PC-9 (cell line): Measurements from ENCODE around the gene SLC48A1. TPM values are rescaled to one million over a fixed set of nuclear protein-coding genes. Genes with fewer than 3 reads are reported as not detected.

ENCODE experiments used
- BruUV-seq: library from RNA; stranded (reverse); fragments of 400-500 nt; replicated peaks from 2 replicates; lab custom pipeline; 2021; lab: Mats Ljungman, UMichigan
- CTCF ChIA-PET: fragments of 300-600 bp; sonication (Branson Sonifier 250); formaldehyde crosslinking; loops from one replicate; lab custom pipeline; 2022; ENCODE audit warnings: antibody characterized with exemption; lab: Charles Lee
- POLR2A ChIA-PET: fragments of 300-600 bp; sonication (Branson Sonifier 250); formaldehyde crosslinking; loops from one replicate; lab custom pipeline; 2022; ENCODE audit warnings: antibody characterized with exemption; ENCODE audit not compliant: unreplicated experiment; lab: Charles Lee
- DNase-seq, 2 experiments: peaks; one replicate each; pipeline versions ENCODE4 v3.0.0 to v3.0.0-alpha.2; 2015 to 2022; ENCODE audit warnings: mixed read lengths in 1 of 2
- H2AFZ ChIP-seq: fragments of 200-600 bp; sonication (generic); 2 replicates; pipeline ENCODE4 v1.8.1; 2017; ENCODE audit warnings: antibody characterized with exemption
- H3F3A ChIP-seq: fragments of 200-600 bp; sonication (generic); 2 replicates; pipeline ENCODE4 v1.8.1; 2017; ENCODE audit warnings: antibody characterized with exemption, mild to moderate bottlenecking, low read depth; ENCODE audit not compliant: insufficient read depth
- H3K27ac ChIP-seq: fragments of 200-600 bp; sonication (generic); 2 replicates; pipeline ENCODE4 v1.6.1; 2016; ENCODE audit warnings: mixed run types
- H3K27me3 ChIP-seq: fragments of 200-600 bp; sonication (generic); 2 replicates; pipeline ENCODE4 v1.6.1; 2016; ENCODE audit warnings: low read depth, mixed run types; ENCODE audit not compliant: insufficient read depth
- H3K36me3 ChIP-seq: fragments of 200-600 bp; sonication (generic); 2 replicates; pipeline ENCODE4 v1.6.1; 2016; ENCODE audit warnings: low read depth, mixed run types
- H3K4me1 ChIP-seq: fragments of 200-600 bp; sonication (generic); replicated peaks from 2 replicates; pipeline ENCODE4 v1.6.1; 2016; ENCODE audit warnings: mixed run types; ENCODE audit not compliant: insufficient read depth
- H3K4me2 ChIP-seq: fragments of 200-600 bp; sonication (generic); 2 replicates; pipeline ENCODE4 v1.6.1; 2017; ENCODE audit warnings: mixed run types
- H3K4me3 ChIP-seq: fragments of 200-600 bp; sonication (generic); 2 replicates; pipeline ENCODE4 v1.6.1; 2016; ENCODE audit warnings: mixed run types
- H3K79me2 ChIP-seq: fragments of 200-600 bp; sonication (generic); 2 replicates; pipeline ENCODE4 v1.6.1; 2017; ENCODE audit warnings: low read depth, mixed run types
- H3K9me2 ChIP-seq: fragments of 200-600 bp; sonication (generic); 2 replicates; pipeline ENCODE4 v1.8.1; 2017; ENCODE audit warnings: mild to moderate bottlenecking; ENCODE audit not compliant: insufficient read depth
- H3K9me3 ChIP-seq: fragments of 200-600 bp; sonication (generic); 2 replicates; pipeline ENCODE4 v1.8.1; 2016; ENCODE audit warnings: low read depth; ENCODE audit not compliant: insufficient read depth
- H4K20me1 ChIP-seq: fragments of 200-600 bp; sonication (generic); 2 replicates; pipeline ENCODE4 v1.8.1; 2017; ENCODE audit not compliant: insufficient read depth
- CTCF ChIP-seq: fragments of 200-600 bp; sonication (generic); conservative IDR thresholded peaks from 2 replicates; pipeline ENCODE4 v1.6.1; 2017; ENCODE audit warnings: mixed run types, antibody characterized with exemption, mild to moderate bottlenecking, moderate library complexity
- EZH2 ChIP-seq: fragments of 200-600 bp; sonication (generic); IDR thresholded peaks from 2 replicates; pipeline ENCODE4 v1.8.0; 2017; ENCODE audit warnings: antibody characterized with exemption, low read depth
- intact Hi-C: fragments of 100-400 bp; cut with micrococcal nuclease; formaldehyde crosslinking; loops from one replicate; pipeline ENCODE4 v1.10.0; 2022; ENCODE audit not compliant: unreplicated experiment
- total RNA-seq: library from RNA; stranded (reverse); gene quantifications from 2 replicates; pipeline ENCODE4 v1.2.3, GENCODE V29; 2021

SLC48A1 gene
- total RNA-seq, 1 experiment from 2014 or later, result 108 TPM

- H3K4me3 ChIP-seq, result no peak overlapping the region
- no peak for TF ChIP-seq CTCF
- no peak for TF ChIP-seq EZH2
- no TSS peak for BruUV-seq
- H3K4me2 ChIP-seq, result no peak overlapping the region
- H4K20me1 ChIP-seq, result no peaks in the 10 kb centered on the region
- H3K9me2 ChIP-seq, result no peaks in the 10 kb centered on the region
- H3K9me3 ChIP-seq, result no peaks in the 10 kb centered on the region
- peaks cover 10% of the 10 kb centered on the region for H3K4me1 ChIP-seq
- no peak overlapping the region for H3K27ac ChIP-seq
- ChIA-PET CTCF (no interaction called here), POLR2A (no interaction called here)
- no peak overlapping the region for H2AFZ ChIP-seq
- H3F3A ChIP-seq, result peaks cover 18% of the 10 kb centered on the region; the same call in 1 of the 2 replicates
- DNase-seq, result peak in 1 of 2 experiments; percentile 21
- peaks cover 4% of the 10 kb centered on the region; the same call in 1 of the 2 replicates for H3K36me3 ChIP-seq
- no peaks in the 10 kb centered on the region for H3K79me2 ChIP-seq
- H3K27me3 ChIP-seq, result no peaks in the 10 kb centered on the region
- intact Hi-C loops, result no loop called here
Measured at GRCh38 chr12:47786662-47787280, 13.7 kb downstream of the SLC48A1 start.

- Histone ChIP-seq H3K27me3 (no peaks in the 10 kb centered on the region), H3K4me3 (no peak overlapping the region), H4K20me1 (no peaks in the 10 kb centered on the region), H3K79me2 (no peaks in the 10 kb centered on the region), H3K4me1 (no peaks in the 10 kb centered on the region; the same call in 1 of the 2 replicates), H3F3A (peaks cover 8% of the 10 kb centered on the region; the same call in 1 of the 2 replicates), H3K27ac (no peak overlapping the region), H3K9me2 (no peaks in the 10 kb centered on the region), H3K36me3 (peaks cover 4% of the 10 kb centered on the region; the same call in 1 of the 2 replicates), H3K9me3 (no peaks in the 10 kb centered on the region), H2AFZ (no peak overlapping the region), H3K4me2 (no peak overlapping the region)
- intact Hi-C loops, result no loop called here
- CTCF ChIA-PET, result no interaction called here
- no peak for TF ChIP-seq EZH2
- no peak for TF ChIP-seq CTCF
- POLR2A ChIA-PET, result no interaction called here
- DNase-seq, result no peak
- BruUV-seq, result no TSS peak
Measured at GRCh38 chr12:47787596-47788319, 14.7 kb downstream of the SLC48A1 start.

- no peaks in the 10 kb centered on the region for H3K9me2 ChIP-seq
- H4K20me1 ChIP-seq, result no peaks in the 10 kb centered on the region
- no peaks in the 10 kb centered on the region for H3K4me1 ChIP-seq
- H3K9me3 ChIP-seq, result no peaks in the 10 kb centered on the region
- POLR2A ChIA-PET, result no interaction called here
- no peaks in the 10 kb centered on the region; the same call in 1 of the 2 replicates for H3F3A ChIP-seq
- BruUV-seq, result no TSS peak
- no peak for TF ChIP-seq CTCF
- no peak for TF ChIP-seq EZH2
- H3K79me2 ChIP-seq, result no peaks in the 10 kb centered on the region
- H3K4me2 ChIP-seq, result no peak overlapping the region
- no peak overlapping the region for H3K27ac ChIP-seq
- H3K27me3 ChIP-seq, result no peaks in the 10 kb centered on the region
- H3K36me3 ChIP-seq, result peaks cover 4% of the 10 kb centered on the region; the same call in 1 of the 2 replicates
- H2AFZ ChIP-seq, result no peak overlapping the region
- H3K4me3 ChIP-seq, result no peak overlapping the region
- intact Hi-C loops, result no loop called here
- no peak for DNase-seq
- CTCF ChIA-PET, result interaction anchor here (0.6 kb wide), 1 partner anchor 40 kb away, joined by 3 read pairs; no protein-coding TSS in a partner anchor
Measured at GRCh38 chr12:47789141-47789540, 16.1 kb downstream of the SLC48A1 start.
